ENCODE measurements around the gene LAMB2.

DNA sequence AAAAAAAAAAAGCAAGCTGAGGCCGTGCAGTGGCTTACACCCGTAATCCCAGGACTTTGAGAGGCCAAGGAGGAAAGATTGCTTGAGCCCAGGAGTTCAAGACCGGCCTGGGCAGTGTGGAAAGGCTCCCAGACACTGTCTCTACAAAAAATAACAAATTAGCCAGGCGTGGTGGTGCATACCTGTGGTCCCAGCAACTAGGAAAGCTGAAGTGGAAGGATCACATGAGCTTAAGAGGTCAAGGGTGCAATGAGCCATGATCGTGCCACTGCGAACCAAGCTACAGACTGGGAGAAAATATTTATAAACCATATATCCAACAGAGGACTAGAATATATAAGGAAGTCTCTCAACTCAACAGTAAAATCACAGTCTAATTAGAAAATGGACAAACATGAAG lies 48.5 kb upstream of the LAMB2 start:
- TF ChIP-seq, protein P1, sequence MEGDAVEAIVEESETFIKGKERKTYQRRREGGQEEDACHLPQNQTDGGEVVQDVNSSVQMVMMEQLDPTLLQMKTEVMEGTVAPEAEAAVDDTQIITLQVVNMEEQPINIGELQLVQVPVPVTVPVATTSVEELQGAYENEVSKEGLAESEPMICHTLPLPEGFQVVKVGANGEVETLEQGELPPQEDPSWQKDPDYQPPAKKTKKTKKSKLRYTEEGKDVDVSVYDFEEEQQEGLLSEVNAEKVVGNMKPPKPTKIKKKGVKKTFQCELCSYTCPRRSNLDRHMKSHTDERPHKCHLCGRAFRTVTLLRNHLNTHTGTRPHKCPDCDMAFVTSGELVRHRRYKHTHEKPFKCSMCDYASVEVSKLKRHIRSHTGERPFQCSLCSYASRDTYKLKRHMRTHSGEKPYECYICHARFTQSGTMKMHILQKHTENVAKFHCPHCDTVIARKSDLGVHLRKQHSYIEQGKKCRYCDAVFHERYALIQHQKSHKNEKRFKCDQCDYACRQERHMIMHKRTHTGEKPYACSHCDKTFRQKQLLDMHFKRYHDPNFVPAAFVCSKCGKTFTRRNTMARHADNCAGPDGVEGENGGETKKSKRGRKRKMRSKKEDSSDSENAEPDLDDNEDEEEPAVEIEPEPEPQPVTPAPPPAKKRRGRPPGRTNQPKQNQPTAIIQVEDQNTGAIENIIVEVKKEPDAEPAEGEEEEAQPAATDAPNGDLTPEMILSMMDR (IDR thresholded peaks at IDR 0.05) = no peak
- TF ChIP-seq POLR2A (IDR thresholded peaks at IDR 0.05) (no peak), POLR2AphosphoS5 (IDR thresholded peaks at IDR 0.05) (no peak)
